ENCODE data around the gene EFCAB7.

EFCAB7 gene

DNA sequence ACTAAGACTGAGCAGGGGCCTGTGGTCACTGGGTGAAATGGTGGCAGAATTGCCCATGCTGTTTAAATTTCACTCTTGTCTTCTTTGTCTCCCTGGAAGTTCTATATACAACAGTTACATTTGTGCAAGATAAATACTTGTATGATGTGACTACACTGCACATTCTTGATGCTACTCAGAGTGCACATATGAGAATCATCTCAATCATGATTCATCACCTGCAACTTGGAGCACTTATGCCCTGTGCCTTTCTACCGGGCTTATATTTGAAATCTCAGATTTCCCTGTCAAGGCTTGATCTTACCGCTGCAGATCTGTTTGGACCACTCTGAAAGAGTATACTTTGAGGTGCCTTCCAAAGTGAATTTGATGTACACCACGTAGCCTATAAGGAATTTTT is 80.5 kb downstream of the EFCAB7 start:
- DNase-seq: no peak

DNA sequence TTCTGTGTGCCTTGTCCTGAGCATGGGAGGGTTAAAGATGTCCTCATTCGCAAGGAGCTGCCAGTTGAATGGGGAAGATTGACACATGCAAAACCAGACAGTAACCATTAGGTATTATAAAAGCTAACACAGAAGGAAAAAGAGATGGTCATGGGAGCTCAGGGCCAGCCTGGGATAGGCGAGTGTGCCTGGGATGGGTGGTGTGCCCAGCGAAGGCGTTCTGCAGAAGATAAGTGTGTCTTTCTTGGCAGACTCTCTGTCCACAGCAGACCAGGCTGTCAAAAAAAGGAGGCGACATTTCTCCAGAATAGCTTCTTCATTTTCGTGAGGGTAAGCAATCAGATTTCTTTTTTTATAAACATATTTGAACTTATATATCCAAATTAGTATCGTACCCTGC is 84.0 kb downstream of the EFCAB7 start:
- no peak for DNase-seq

DNA sequence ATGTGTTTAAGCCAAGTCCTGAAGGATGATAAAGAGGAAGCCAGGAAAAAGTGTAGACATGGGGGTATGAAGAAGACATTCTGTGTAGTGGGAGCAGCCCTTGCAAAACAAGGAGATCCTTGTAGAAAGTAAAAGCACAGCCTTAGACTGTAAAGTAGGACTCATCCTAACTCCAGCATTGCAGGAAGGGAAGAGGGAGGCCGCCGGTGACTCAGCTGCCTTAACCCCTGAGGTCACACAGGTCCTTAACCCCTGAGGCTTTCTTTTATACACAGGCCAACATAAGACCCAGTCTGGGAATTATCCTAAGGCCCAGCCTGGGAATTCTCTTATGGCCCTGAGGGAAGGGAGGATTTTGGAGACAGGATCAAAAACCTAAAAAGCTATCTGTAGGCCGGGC is 87.9 kb downstream of the EFCAB7 start:
- DNase-seq: no peak

DNA sequence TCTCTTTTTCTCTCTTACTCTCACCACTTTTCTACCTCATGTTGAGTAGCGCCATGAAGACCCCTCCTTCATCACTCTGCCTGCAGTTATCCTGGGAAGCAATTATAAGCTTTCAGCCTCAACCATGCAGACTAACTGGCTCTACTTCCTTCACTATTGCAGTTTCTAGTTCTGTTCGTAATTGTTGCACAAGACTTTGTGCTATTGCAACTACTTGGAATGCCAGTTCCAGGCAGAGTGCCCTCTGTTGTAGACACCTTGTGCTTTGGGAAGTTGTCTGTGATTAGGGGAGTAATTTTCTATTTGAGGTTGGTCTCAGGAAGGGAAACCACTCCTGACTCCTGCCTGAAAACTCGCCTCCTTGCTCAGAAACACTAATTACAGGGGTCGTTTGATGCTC is 89.2 kb downstream of the EFCAB7 start:
- no peak for DNase-seq

DNA sequence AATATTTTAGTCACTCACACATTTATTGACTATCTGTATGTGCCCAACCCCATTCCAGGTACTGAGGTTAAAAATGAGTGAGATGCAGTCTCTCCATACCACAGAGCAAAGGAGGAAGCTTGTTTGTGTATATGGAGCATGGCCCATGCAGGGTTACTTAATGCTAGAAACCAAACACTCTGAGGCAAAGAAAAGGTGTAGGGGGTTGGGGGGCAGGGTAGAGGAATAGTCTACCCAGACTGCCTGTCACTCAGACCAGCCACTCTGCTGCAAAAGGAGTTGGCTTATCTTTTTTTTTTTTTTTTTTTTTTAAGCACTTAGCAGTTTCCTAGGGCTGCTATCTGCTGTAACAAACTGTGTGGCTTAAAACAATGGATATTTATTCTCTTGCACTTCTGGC is 89.6 kb downstream of the EFCAB7 start:
- DNase-seq: no peak

DNA sequence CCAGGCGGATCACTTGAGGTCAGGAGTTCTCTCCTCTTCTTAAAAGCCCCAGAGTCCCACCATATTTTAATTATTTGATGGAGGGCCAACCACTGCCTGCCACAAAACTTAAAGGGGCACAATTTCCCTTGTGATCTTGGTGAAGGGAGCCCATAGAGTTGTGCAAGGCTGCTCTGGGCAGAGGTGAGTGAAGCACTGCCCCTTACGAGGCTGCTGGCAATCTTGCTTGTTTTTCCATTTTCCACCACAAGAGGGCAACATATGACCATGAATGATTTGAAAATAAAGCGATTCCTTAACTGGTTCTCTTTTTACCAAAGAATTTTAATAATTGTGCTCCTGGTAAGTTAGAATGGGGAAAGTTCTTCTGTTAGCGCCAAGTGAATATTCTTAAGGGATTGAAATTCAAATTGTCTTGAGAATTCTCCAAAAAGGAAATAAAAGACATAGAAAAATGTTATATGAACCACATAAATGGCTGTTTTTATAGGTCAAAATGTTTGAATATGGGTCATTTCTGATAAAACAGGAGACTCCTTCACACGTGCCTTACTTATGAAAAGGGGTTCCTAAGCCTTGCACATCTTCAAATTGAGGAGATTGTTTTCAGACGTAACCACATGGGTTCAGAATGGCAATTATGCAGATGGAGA is 92.6 kb downstream of the EFCAB7 start:
- DNase-seq: peak; percentile 64

DNA sequence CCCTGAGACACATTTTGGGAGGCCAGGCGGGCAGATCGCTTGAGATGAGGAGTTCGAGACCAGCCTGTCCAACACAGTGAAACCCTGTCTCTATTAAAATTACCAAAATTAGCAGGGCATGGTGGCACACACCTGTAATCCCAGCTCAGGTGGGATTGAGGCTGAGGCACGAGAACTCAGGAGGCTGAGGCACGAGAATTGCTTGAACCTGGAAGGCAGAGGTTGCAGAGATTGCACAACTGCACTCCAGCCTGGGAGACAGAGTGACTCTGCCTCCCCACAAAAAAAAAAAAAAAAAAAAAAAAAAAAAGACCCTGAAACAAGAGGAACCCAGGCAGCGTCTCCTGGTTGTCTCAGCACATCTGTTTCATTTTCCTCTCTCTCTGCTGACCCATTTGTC is 94.1 kb downstream of the EFCAB7 start:
- DNase-seq: no peak

DNA sequence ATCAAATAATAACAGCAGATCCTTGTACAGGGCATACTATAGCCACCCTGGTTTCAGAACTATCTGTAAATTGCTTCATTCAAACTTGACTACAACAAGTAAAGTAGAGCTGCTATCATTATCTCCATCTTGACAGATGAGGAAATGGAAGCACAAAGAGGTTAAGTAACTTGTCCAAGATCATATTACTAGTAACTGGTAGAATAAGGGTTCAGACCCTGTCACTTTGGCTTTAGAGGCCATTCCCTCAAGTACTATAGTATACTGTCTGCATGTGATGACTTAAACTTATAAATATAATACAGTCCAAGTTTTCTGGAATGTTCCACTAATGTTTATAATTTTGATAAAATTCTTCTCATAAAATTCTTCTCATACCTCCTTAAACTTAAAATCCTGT is 94.7 kb downstream of the EFCAB7 start:
- DNase-seq: no peak

DNA sequence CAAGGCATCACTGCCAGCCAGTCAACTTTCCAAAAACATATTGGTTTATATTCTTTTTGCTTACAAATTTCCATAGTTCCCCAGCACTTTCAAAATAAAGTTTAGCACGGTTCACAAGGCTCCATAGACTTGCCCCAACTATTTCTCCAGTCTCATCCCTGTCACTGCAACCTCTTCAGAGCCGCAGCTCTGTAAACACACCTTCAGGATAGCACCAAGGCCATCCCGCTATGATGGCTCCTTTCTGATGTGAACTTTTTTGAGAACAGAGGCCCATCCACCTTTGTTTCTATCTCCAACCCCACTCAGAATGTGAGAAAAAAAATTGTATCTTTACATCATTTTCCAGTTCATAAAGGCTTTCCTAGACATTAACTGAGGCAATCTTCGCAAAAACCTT is 96.2 kb downstream of the EFCAB7 start:
- DNase-seq: no peak

DNA sequence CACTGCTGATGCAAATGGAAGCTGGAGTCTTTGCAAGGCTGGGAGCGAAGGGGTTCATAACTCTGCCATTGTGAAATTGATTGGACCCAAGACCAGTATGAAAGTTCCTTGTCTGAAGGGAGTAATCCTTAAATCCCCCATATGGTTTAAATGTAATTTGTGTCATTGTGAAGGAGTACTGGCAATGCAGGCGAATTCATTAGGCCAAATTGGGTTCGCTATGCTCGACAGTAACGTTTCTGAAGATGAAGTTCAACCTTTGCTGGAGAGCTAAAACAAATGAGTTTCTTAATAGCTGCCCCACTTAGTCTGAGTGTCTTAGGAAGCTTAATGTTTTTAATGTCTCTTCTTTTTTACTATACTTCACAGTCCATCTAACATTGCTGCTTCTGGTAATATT is 97.3 kb downstream of the EFCAB7 start:
- no peak for DNase-seq

DNA sequence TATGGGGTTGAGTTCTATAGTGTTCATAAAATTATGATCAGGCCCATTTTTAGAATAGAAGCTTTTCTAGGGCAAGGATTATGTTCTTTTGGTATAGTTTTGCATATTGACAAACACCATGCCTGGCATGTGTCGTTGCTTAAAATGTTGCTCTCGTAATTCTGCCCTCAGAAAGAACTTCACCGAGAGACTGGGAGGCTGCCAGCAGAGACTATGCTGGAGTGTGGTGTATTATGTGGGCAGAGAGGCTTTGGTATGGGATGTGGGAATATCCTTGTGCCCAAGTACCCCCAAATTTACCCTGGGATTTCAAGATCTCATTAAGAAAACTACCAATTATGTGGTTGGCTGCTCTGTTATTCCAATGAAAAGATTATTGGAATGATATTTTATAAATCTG is 97.8 kb downstream of the EFCAB7 start:
- DNase-seq: no peak

DNA sequence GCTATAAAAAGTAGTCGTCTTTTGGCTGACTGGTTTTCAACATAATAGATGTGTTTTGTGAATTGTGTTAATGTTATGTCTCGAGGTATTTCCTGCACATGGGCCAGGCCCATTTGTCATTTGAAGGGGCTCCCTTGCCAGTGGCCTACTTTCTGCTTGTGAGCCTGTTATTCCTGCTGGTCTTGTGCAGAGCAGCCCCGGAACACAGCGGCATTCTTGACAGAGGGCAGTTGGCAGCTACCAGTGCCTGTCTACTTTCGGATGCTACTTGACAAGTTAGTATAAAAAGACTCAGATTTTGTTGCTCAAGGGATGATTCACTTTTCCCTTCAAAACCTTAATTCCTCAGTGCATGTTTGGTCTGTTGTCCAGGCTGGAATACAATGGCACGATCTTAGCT is 98.4 kb downstream of the EFCAB7 start:
- DNase-seq: no peak
